Naive B cell (primary cell): Measurements from ENCODE around the gene TMEM18. TPM values are rescaled to one million over a fixed set of nuclear protein-coding genes. Genes with fewer than 3 reads are reported as not detected.
A peak's percentile ranks its signal among the peaks of the same experiment; 100 is the strongest.

ENCODE experiments used
- ATAC-seq, 2 donors: fragments of 150-1000 bp; cut with Tn5 transposase; 2 replicates each; pipeline ENCODE4 v1.10.0; 2021; ENCODE audit warnings: low read depth in 2 of 2, mild to moderate bottlenecking in 2 of 2, moderate library complexity in 2 of 2
- DNase-seq: peaks from one replicate; pipeline ENCODE4 v3.0.0; 2022
- H3K27ac Mint-ChIP-seq, 6 donors: one replicate each; pipeline ENCODE4 v1.8.0; 2020 to 2022; ENCODE audit warnings: mild to moderate bottlenecking in 6 of 6, mixed read lengths in 6 of 6, moderate library complexity in 5 of 6, inconsistent platforms in 2 of 6
- H3K27me3 Mint-ChIP-seq, 3 donors: one replicate each; pipeline ENCODE4 v1.8.0; 2021 to 2022; ENCODE audit warnings: mixed read lengths in 3 of 3, mild to moderate bottlenecking in 1 of 3
- H3K36me3 Mint-ChIP-seq, 2 donors: one replicate each; pipeline ENCODE4 v1.8.0; 2020 to 2022; ENCODE audit warnings: mixed read lengths in 2 of 2, inconsistent platforms in 1 of 2, mild to moderate bottlenecking in 1 of 2
- H3K4me1 Mint-ChIP-seq, 3 donors: one replicate each; pipeline ENCODE4 v1.8.0; 2020 to 2022; ENCODE audit warnings: mixed read lengths in 3 of 3, inconsistent platforms in 1 of 3, mild to moderate bottlenecking in 1 of 3, moderate library complexity in 1 of 3
- H3K4me3 Mint-ChIP-seq, 8 donors: one replicate each; pipeline ENCODE4 v1.8.0; 2020 to 2022; ENCODE audit warnings: mild to moderate bottlenecking in 8 of 8, mixed read lengths in 8 of 8, moderate library complexity in 8 of 8, inconsistent platforms in 2 of 8
- H3K9me3 Mint-ChIP-seq, 7 donors: one replicate each; pipeline ENCODE4 v1.8.0; 2020 to 2022; ENCODE audit warnings: mixed read lengths in 7 of 7, mild to moderate bottlenecking in 5 of 7, inconsistent platforms in 2 of 7, moderate library complexity in 1 of 7
- polyA plus RNA-seq, 6 donors: library from polyadenylated mRNA; unstranded; fragments of 300-500 nt; fragmentation: Illumina TruSeq; gene quantifications; one replicate each; pipeline ENCODE4 v1.2.3, GENCODE V29; 2021; ENCODE audit warnings: low read depth in 6 of 6

Gene TMEM18
- polyA plus RNA-seq = 10 to 100 TPM; 22.2 to 40.5 (median 25.3) TPM

DNA sequence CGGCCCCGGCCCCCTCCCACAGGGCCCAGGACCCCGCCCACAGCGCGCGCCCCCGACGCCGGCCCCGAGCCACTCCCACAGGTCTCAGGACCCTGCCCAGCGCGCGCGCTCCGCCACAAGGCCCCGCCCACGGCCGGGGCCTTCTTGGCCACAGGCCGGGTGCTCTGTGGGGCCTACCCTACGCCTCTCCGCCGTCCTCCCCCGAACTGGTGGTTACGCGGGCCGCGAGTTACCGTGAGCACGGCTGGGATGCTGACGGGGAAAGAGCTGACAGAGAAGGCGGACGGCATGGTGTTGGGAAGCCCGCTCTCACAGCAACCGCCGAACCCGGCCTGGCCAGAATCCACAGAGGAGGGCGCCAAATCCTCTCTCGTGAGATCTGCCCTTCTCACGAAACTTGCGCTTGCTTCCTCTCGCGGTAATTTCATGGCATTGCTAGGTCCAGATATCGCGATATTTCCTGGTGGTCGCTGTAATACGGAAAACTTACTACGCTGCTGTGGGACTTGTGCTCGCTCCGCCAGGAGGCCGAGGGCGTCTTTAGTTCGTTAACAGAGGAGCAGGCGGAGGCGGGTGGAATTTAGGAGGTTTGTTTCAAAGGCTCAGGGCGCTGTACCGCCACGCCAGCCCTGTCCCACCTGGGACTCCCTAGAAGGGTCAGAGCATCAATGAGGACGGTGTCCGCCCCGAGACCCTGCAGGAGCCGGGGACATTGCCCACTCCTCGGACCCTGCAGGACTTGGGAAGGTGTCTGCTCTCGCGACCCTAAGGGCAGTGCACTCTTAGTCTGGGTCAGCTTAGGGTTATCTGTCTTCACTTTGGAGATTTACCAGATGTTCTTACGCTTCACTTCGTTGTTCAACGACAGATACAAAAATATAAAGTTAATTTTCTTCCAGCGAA is at the start of gene TMEM18:
Gene TMEM18, minus strand, starts transcription at position 351 of the 903 bp plus-strand sequence. Its CDS starts 61 bp downstream, at position 290.
- Mint-ChIP-seq H3K4me1 (peaks cover 50 to 62% (median 51%) of the 10 kb centered on the region in 3 donors), H3K9me3 (peaks cover 0 to 2% (median 0%) of the 10 kb centered on the region in 7 donors), H3K4me3 (peak within 1 kb of the TSS; percentile 93 to 100 (median 96)), H3K27ac (peak within 1 kb of the TSS; percentile 97 to 99 (median 99)), H3K36me3 (peaks cover 0 to 14% of the 10 kb centered on the region in 2 donors), H3K27me3 (no peaks in the 10 kb centered on the region)
- DNase-seq (peak; percentile 99), ATAC-seq (peak; percentile 59 to 64)

DNA sequence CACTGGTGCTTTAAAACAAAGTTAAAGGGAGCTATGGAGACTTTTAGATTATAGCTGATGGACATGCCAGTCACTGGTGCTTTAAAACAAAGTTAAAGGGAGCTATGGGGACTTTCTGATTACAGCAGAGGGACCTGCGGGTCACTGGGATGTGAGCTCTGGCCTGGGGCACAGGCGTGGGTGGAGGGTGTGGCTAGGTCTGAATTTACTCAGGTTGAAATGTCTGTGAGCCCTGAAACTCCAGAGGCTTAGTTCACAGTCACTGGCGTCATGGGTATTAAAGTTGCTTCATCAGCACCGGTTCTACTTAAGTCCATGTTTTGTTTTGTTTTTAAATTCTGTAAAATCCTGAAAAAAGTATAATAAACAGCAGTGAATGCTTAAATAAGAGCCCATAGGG is 49.0 kb upstream of the TMEM18 start:
- no peak overlapping the region for H3K27ac Mint-ChIP-seq
- no peaks in the 10 kb centered on the region for H3K36me3 Mint-ChIP-seq
- H3K4me3 Mint-ChIP-seq = no peak overlapping the region
- DNase-seq = no peak
- ATAC-seq = no peak
- peaks cover 45 to 71% (median 64%) of the 10 kb centered on the region in 3 donors for H3K27me3 Mint-ChIP-seq
- peaks cover 0 to 2% (median 0%) of the 10 kb centered on the region in 7 donors for H3K9me3 Mint-ChIP-seq
- H3K4me1 Mint-ChIP-seq = no peaks in the 10 kb centered on the region

DNA sequence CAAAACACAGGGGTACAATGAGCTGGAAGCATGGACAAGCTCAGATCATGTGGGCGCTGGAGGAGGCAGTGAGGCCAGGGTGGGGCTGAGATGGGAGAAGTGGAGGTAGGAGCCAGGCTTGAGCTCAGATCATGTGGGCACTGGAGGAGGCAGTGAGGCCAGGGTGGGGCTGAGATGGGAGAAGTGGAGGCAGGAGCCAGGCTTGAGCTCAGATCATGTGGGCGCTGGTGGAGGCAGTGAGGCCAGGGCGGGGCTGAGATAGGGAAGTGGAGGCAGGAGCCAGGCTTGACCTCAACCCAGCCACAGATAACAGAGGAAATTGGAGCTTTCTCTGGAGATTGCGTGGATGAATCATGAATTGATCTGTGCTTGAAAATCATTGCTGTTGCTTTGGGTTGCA is 48.3 kb upstream of the TMEM18 start:
- Mint-ChIP-seq H3K27me3 (peaks cover 48 to 73% (median 71%) of the 10 kb centered on the region in 3 donors), H3K27ac (no peak overlapping the region), H3K4me1 (no peaks in the 10 kb centered on the region), H3K36me3 (no peaks in the 10 kb centered on the region), H3K9me3 (peaks cover 0 to 2% (median 0%) of the 10 kb centered on the region in 7 donors), H3K4me3 (no peak overlapping the region)
- DNase-seq = no peak
- ATAC-seq = no peak

DNA sequence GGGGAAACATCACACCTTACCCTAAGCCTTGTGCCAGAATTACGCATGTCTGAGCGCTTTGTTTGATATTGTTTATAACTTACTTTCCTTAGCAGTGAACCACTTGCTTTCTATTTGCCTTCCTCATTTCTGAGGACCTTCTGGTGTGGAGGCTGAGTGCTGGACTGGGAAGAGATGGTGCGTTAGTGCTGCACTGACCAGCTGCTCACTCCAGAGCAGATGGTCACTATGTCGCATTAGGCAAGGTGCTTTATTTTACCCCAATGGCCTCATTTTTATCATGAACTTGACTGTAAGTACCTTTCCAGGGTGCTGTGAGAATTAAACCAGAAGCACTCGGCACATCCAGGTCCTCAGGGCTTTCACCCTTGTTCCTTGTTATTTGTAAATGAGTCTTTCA is 46.6 kb upstream of the TMEM18 start:
- Mint-ChIP-seq H3K4me3 (peak overlapping the region in 1 of 8 donors; percentile 38), H3K27me3 (peaks cover 47 to 77% (median 65%) of the 10 kb centered on the region in 3 donors), H3K4me1 (no peaks in the 10 kb centered on the region), H3K27ac (no peak overlapping the region), H3K36me3 (no peaks in the 10 kb centered on the region), H3K9me3 (peaks cover 0 to 2% (median 0%) of the 10 kb centered on the region in 7 donors)
- no peak for DNase-seq
- no peak for ATAC-seq

DNA sequence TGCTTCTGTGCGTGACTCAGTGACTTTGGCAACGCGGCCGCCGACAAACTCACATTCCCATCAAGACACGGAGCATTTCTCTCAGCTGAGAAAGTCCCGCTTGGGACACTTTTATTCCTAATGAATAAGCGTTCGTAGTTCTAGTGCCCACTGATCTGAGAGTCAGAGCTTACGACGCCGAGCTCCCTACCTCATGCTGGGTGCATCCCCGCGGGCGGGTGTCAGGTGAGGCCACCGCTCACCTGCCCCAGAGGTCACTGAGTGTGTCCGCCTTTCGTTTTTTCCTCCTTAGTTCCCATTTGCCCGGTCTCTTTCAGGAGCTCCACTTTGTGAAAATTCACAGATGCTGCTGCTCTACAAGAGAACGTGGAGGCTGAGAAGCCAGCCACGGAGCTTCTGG is 43.6 kb upstream of the TMEM18 start:
- Mint-ChIP-seq H3K4me1 (no peaks in the 10 kb centered on the region), H3K9me3 (peaks cover 0 to 2% (median 0%) of the 10 kb centered on the region in 7 donors), H3K36me3 (no peaks in the 10 kb centered on the region), H3K27me3 (peaks cover 37 to 71% (median 63%) of the 10 kb centered on the region in 3 donors), H3K4me3 (no peak overlapping the region), H3K27ac (peak overlapping the region in 1 of 6 donors; percentile 69)
- DNase-seq = no peak
- ATAC-seq = no peak

DNA sequence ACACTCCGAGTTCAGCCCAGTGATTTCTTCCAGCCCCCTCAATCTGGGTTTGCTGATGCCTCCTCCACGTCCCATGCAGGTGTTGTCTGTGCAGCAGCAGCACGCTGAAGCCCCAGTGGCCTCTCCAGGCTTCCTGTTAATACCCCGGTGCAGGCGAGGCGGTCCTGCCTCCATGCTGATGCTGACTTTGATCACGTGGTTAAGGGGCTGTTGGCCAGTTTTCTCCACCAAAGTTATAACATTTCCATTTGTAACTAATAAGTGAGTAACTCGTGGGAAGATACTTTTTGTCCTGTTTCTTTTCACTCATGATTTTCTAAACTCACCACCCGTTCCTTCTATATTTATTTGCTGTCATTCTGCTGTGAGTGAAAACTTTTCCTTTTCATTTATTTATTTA is 42.5 kb upstream of the TMEM18 start:
- no peak overlapping the region for H3K27ac Mint-ChIP-seq
- H3K4me3 Mint-ChIP-seq = no peak overlapping the region
- ATAC-seq (no peak), DNase-seq (no peak)
- peaks cover 8 to 9% (median 9%) of the 10 kb centered on the region in 3 donors for H3K4me1 Mint-ChIP-seq
- peaks cover 0 to 2% (median 0%) of the 10 kb centered on the region in 7 donors for H3K9me3 Mint-ChIP-seq
- no peaks in the 10 kb centered on the region for H3K36me3 Mint-ChIP-seq
- H3K27me3 Mint-ChIP-seq = peaks cover 26 to 60% (median 57%) of the 10 kb centered on the region in 3 donors

DNA sequence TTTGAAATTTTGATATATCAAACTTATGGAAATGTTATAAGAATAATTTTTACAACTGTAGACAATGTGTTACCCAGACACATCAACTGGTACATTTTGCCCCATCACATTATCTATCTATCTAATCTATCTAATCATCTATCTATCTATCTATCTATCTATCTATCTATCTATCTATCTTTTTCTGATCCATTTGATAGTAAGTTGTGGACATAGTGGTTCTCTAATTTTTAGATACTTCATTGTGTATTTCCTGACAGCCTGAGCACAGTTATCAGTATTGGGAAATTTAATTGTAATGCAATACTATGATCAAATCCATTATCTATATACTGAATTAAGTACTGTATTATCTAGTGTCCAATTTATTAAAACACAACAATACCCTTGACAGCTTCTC is 42.0 kb upstream of the TMEM18 start:
- H3K36me3 Mint-ChIP-seq = no peaks in the 10 kb centered on the region
- no peak overlapping the region for H3K4me3 Mint-ChIP-seq
- H3K27ac Mint-ChIP-seq = no peak overlapping the region
- H3K4me1 Mint-ChIP-seq = peaks cover 13 to 14% (median 14%) of the 10 kb centered on the region in 3 donors
- peaks cover 24 to 55% (median 52%) of the 10 kb centered on the region in 3 donors for H3K27me3 Mint-ChIP-seq
- H3K9me3 Mint-ChIP-seq = peaks cover 0 to 2% (median 0%) of the 10 kb centered on the region in 7 donors
- DNase-seq = no peak
- ATAC-seq = no peak

DNA sequence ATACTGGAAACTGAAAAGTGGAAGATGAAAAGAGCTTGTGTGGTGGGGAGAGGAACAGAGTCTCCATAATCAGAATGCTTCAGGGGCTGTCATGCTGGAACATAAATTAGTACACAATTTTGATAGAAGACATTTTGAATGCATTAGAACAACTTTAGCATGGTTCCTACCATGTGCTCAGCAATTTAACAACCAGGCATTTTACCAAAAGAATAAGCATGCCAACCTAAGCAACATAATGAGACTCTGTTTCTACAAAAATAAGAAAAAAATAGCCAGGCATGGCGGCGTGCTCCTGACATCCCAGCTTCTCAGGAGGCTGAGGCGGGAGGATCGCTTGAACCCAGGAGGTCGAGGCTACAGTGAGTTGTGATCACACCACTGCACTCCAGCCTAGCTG is 40.5 kb upstream of the TMEM18 start:
- peaks cover 26 to 45% (median 44%) of the 10 kb centered on the region in 3 donors for H3K27me3 Mint-ChIP-seq
- H3K36me3 Mint-ChIP-seq = no peaks in the 10 kb centered on the region
- H3K4me3 Mint-ChIP-seq = no peak overlapping the region
- H3K27ac Mint-ChIP-seq = no peak overlapping the region
- ATAC-seq (no peak), DNase-seq (no peak)
- H3K4me1 Mint-ChIP-seq = peaks cover 15 to 19% (median 16%) of the 10 kb centered on the region in 3 donors
- peaks cover 0 to 2% (median 0%) of the 10 kb centered on the region in 7 donors for H3K9me3 Mint-ChIP-seq

DNA sequence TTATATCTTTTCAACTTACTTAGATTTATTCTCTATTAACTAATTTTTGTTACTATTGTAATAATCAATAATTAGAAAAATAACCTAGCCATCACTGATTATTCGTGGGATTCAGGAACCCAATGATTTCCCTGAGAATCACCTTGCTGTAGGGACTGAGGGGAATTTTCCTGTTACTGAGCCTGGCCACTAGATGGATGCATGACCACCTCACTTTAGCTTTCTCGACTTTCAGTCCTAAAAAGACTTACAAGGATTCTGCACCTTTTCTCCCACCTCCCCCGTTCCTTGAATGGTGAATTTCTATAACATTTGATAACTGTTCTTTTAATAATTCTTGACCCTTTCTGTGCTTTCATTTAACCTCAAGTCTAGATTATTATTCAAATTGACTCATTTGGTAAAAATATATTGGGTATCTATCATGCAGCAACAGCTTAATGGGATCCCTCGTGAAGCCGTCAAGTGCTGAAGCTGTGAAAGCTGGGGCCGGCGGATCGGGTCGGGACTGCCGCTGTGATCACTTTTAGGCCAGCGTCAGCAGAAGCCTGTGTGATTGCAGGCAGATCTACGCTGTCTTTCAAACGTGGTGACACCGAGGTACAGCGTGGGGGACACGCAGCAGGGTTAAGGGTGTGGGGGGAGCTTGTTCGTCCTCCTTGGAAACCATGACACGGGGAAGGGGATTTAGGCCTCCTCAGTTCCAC is 38.8 kb upstream of the TMEM18 start:
- Mint-ChIP-seq H3K27ac (no peak overlapping the region), H3K4me3 (no peak overlapping the region), H3K27me3 (peaks cover 31 to 53% (median 53%) of the 10 kb centered on the region in 3 donors), H3K4me1 (peaks cover 15 to 19% (median 16%) of the 10 kb centered on the region in 3 donors), H3K36me3 (no peaks in the 10 kb centered on the region), H3K9me3 (peaks cover 0 to 2% (median 0%) of the 10 kb centered on the region in 7 donors)
- DNase-seq (no peak), ATAC-seq (no peak)

DNA sequence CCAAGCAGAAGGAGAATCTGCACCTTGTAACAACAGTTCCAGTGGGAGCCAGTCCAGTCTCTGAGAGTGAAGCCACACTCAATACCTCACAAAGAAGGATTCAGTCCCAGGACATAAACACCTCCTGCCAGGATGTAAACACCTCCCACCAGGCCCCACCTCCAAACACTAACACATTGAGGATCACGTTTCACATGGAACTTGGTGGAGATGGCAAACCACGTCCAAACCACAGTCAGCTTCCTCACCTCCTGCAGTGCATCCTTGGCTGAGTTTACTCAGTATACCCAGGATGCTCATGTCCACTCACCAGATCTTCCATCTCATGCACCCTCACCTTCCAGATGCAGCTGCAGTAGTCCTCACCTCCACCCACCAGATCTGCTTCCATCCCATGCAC is 37.8 kb upstream of the TMEM18 start:
- Mint-ChIP-seq H3K4me3 (peak overlapping the region in 1 of 8 donors; percentile 55), H3K27me3 (peaks cover 29 to 52% (median 47%) of the 10 kb centered on the region in 3 donors), H3K36me3 (no peaks in the 10 kb centered on the region), H3K4me1 (peaks cover 15 to 19% (median 16%) of the 10 kb centered on the region in 3 donors), H3K9me3 (peaks cover 0 to 2% (median 0%) of the 10 kb centered on the region in 7 donors), H3K27ac (peak overlapping the region in 1 of 6 donors; percentile 6)
- ATAC-seq = no peak
- no peak for DNase-seq

DNA sequence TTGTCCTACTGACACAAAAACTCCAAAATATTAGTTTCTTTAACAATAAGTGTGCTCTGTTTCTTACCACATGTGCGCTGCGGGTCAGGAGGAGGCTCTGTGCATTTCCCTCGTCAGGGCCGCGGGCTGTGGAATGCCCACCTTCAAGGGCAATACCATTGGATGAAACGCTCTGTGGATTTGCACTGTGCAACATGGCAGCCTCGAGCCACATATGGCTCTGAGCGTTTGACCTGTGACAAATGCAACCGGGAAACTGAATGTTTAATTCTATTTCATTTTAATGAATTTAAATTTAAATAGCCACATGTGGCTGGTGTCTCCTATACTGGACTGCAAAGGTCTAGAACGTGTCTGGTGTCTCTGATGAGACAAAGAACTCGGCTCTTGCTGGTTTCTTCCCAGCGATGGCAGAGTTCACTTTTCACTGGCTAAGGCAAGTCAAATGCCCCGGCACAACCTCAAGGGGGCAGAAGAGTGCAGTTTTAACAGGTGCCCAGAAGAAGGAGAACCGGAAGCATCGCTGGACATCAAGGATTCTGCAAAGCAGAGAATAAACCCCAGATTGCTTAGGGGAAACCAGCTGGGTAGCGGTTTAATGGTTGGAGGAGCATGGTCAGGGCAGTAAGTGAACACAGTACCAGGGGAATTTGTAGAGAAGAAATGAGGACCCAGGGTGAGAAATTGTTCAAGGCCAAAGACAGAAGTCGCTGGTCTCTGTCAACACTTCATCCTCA is 37.0 kb upstream of the TMEM18 start:
- peaks cover 15 to 19% (median 16%) of the 10 kb centered on the region in 3 donors for H3K4me1 Mint-ChIP-seq
- H3K9me3 Mint-ChIP-seq = peaks cover 0 to 2% (median 0%) of the 10 kb centered on the region in 7 donors
- no peaks in the 10 kb centered on the region for H3K36me3 Mint-ChIP-seq
- DNase-seq (peak; percentile 61), ATAC-seq (peak; percentile 86 to 96)
- H3K27me3 Mint-ChIP-seq = peaks cover 37 to 56% (median 52%) of the 10 kb centered on the region in 3 donors
- peak overlapping the region in 4 of 6 donors; percentile 53 to 88 (median 70) for H3K27ac Mint-ChIP-seq
- H3K4me3 Mint-ChIP-seq = peak overlapping the region in 4 of 8 donors; percentile 12 to 52 (median 28)

DNA sequence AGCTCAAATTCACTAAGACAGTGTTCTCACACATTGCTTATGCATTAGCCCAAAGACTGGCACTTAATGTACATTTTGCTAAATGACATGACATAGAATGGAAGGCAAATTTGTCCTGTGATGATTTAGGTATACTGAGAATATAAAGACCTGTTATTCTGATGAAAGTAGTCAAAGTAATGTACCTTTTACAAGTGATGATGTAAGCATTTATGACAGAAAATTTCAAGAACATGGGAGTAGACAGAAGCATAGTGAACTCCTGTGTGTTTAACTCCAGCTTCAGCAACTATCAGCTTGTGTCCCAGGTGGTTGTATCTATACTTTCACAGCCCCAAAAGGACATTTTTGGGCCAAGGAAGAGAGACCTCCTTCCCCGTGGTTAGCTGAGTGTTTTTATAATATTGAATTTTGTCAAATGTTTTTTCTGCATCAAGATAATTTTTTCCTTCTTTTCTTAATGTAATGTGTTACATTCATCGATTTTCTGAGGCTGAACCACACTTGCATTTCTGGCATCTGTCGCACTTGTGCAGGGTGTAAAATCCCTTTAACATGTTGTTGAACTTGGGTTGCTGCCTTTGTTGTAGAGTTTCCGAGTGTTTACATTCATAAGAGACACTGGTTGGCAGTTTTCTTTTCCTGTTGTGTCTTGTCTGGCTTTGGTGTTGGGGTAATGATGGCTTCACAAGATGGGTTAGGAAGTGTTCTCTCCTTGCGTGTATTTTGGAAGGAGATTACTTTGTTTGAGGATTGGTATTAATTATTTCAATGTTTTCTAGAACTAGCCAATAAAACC is 33.9 kb upstream of the TMEM18 start:
- H3K27me3 Mint-ChIP-seq = peaks cover 37 to 57% (median 52%) of the 10 kb centered on the region in 3 donors
- no peak for ATAC-seq
- peaks cover 0 to 2% (median 0%) of the 10 kb centered on the region in 7 donors for H3K9me3 Mint-ChIP-seq
- no peaks in the 10 kb centered on the region for H3K36me3 Mint-ChIP-seq
- no peak overlapping the region for H3K27ac Mint-ChIP-seq
- no peak overlapping the region for H3K4me3 Mint-ChIP-seq
- DNase-seq = no peak
- peaks cover 15 to 19% (median 16%) of the 10 kb centered on the region in 3 donors for H3K4me1 Mint-ChIP-seq
